Panc1 (cell line): Measurements from ENCODE around the gene OSBPL10.

Experiments
- CTCF ChIP-seq: fragments of 450-650 bp; IDR thresholded peaks from 2 replicates; pipeline ENCODE4 v1.5.1; 2017; ENCODE audit warnings: mild to moderate bottlenecking
- POLR2AphosphoS5 ChIP-seq: IDR thresholded peaks from 2 replicates; pipeline ENCODE4 v1.6.1; 2012; ENCODE audit warnings: mild to moderate bottlenecking, low read depth, low read length, moderate library complexity
- SIN3A ChIP-seq: IDR thresholded peaks from 2 replicates; pipeline ENCODE4 v1.6.1; 2012; ENCODE audit warnings: low read depth, mild to moderate bottlenecking, low read length, moderate library complexity, borderline replicate concordance; ENCODE audit not compliant: insufficient read depth
- TCF7L2 ChIP-seq: IDR thresholded peaks from 2 replicates; pipeline ENCODE4 v1.6.1; 2011; ENCODE audit warnings: mild to moderate bottlenecking, low read depth, low read length, inconsistent platforms
- TF ChIP-seq, protein P1 (sequence below), 2 experiments: IDR thresholded peaks; 2 replicates each; pipeline ENCODE4 v1.6.1; 2011 to 2012; ENCODE audit warnings: low read depth in 2 of 2, control low read depth in 1 of 2, low read length in 1 of 2, mild to moderate bottlenecking in 1 of 2, moderate library complexity in 1 of 2; ENCODE audit not compliant: insufficient read depth in 1 of 2

GRCh38 chr3:31926543-31926942, 54.5 kb downstream of the OSBPL10 start:
- TF ChIP-seq CTCF (no peak), SIN3A (no peak), POLR2AphosphoS5 (no peak), TCF7L2 (no peak)
- TF ChIP-seq, protein P1, sequence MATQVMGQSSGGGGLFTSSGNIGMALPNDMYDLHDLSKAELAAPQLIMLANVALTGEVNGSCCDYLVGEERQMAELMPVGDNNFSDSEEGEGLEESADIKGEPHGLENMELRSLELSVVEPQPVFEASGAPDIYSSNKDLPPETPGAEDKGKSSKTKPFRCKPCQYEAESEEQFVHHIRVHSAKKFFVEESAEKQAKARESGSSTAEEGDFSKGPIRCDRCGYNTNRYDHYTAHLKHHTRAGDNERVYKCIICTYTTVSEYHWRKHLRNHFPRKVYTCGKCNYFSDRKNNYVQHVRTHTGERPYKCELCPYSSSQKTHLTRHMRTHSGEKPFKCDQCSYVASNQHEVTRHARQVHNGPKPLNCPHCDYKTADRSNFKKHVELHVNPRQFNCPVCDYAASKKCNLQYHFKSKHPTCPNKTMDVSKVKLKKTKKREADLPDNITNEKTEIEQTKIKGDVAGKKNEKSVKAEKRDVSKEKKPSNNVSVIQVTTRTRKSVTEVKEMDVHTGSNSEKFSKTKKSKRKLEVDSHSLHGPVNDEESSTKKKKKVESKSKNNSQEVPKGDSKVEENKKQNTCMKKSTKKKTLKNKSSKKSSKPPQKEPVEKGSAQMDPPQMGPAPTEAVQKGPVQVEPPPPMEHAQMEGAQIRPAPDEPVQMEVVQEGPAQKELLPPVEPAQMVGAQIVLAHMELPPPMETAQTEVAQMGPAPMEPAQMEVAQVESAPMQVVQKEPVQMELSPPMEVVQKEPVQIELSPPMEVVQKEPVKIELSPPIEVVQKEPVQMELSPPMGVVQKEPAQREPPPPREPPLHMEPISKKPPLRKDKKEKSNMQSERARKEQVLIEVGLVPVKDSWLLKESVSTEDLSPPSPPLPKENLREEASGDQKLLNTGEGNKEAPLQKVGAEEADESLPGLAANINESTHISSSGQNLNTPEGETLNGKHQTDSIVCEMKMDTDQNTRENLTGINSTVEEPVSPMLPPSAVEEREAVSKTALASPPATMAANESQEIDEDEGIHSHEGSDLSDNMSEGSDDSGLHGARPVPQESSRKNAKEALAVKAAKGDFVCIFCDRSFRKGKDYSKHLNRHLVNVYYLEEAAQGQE (IDR thresholded peaks at IDR 0.05; ENCODE audit: insufficient read depth in 1 of 2, low read depth in 2 of 2, low read length in 1 of 2), result no peak
